Ishikawa (cell line): ENCODE results near the gene EML6.

ENCODE experiments used
- EGR1 ChIP-seq: IDR thresholded peaks from 2 replicates; pipeline ENCODE4 v1.6.1; 2012
- EP300 ChIP-seq: IDR thresholded peaks from 2 replicates; pipeline ENCODE4 v1.6.1; 2012; ENCODE audit warnings: borderline replicate concordance
- MAX ChIP-seq: IDR thresholded peaks from 2 replicates; pipeline ENCODE4 v1.6.1; 2012
- RAD21 ChIP-seq: IDR thresholded peaks from 2 replicates; pipeline ENCODE4 v1.6.1; 2012; ENCODE audit warnings: low read depth
- REST ChIP-seq: IDR thresholded peaks from 2 replicates; pipeline ENCODE4 v1.6.1; 2012; ENCODE audit warnings: low read depth, mild to moderate bottlenecking
- TAF1 ChIP-seq: IDR thresholded peaks from 2 replicates; pipeline ENCODE4 v1.6.1; 2012; ENCODE audit warnings: low read depth, mild to moderate bottlenecking
- TEAD4 ChIP-seq: IDR thresholded peaks from 2 replicates; pipeline ENCODE4 v1.6.1; 2012
- USF1 ChIP-seq: IDR thresholded peaks from 2 replicates; pipeline ENCODE4 v1.6.1; 2012
- YY1 ChIP-seq: IDR thresholded peaks from 2 replicates; pipeline ENCODE4 v1.6.1; 2012; ENCODE audit warnings: low read depth
- ZBTB7A ChIP-seq: IDR thresholded peaks from 2 replicates; pipeline ENCODE4 v1.6.1; 2012; ENCODE audit warnings: low read depth

- TF ChIP-seq TAF1 (no peak), USF1 (no peak), EP300 (no peak), REST (no peak), MAX (no peak), EGR1 (no peak), RAD21 (no peak), YY1 (no peak), TEAD4 (no peak), ZBTB7A (no peak)
These were observed 90.1 kb downstream of the EML6 start for GRCh38 chr2:54813584-54813983.
